H1 (cell line): ENCODE data around the gene MB. TPM values are rescaled to one million over a fixed set of nuclear protein-coding genes. Genes with fewer than 3 reads are reported as not detected.

Experiments used
- CTCF ChIA-PET: fragments of 300-600 bp; sonication (Branson Sonifier 250); formaldehyde crosslinking; loops from one replicate; lab custom pipeline; 2021; ENCODE audit not compliant: partially characterized antibody; lab: Charles Lee
- POLR2A ChIA-PET: fragments of 300-600 bp; sonication (Branson Sonifier 250); formaldehyde crosslinking; loops from one replicate; lab custom pipeline; 2021; ENCODE audit warnings: inconsistent platforms; ENCODE audit not compliant: partially characterized antibody; lab: Charles Lee
- DNase-seq, 2 experiments: peaks; one replicate each; pipeline versions ENCODE4 v3.0.0 to v3.0.0-alpha.2; 2010 to 2022; ENCODE audit warnings: low spot score in 2 of 2, low read depth in 1 of 2, mixed read lengths in 1 of 2
- FAIRE-seq: peaks from 2 replicates; lab custom pipeline; 2011; peaks lifted over from hg19 to GRCh38; lab: Jason Lieb, UNC
- H2AFZ ChIP-seq: 2 replicates; pipeline ENCODE4 v1.8.1; 2012; ENCODE audit warnings: low read length, inconsistent platforms
- H2AK5ac ChIP-seq: 2 replicates; pipeline ENCODE4 v1.6.1; 2013; ENCODE audit warnings: low read depth, low read length
- H2BK120ac ChIP-seq: replicated peaks from 2 replicates; pipeline ENCODE3; 2013; ENCODE audit warnings: low read depth, low read length, inconsistent platforms
- H2BK12ac ChIP-seq: 2 replicates; pipeline ENCODE4 v1.6.1; 2013; ENCODE audit warnings: low read depth, low read length
- H2BK15ac ChIP-seq: 2 replicates; pipeline ENCODE4 v1.6.1; 2013; ENCODE audit warnings: low read length
- H2BK20ac ChIP-seq: 2 replicates; pipeline ENCODE4 v1.6.1; 2013; ENCODE audit warnings: low read length
- H2BK5ac ChIP-seq: 2 replicates; pipeline ENCODE4 v1.6.1; 2013; ENCODE audit warnings: low read depth, low read length
- H3K14ac ChIP-seq: 2 replicates; pipeline ENCODE4 v1.6.1; 2013; ENCODE audit warnings: inconsistent platforms; ENCODE audit not compliant: insufficient read length
- H3K18ac ChIP-seq: 2 replicates; pipeline ENCODE4 v1.6.1; 2013; ENCODE audit warnings: low read length; ENCODE audit errors: extremely low read depth
- H3K23ac ChIP-seq: 2 replicates; pipeline ENCODE4 v1.6.1; 2013; ENCODE audit warnings: inconsistent platforms; ENCODE audit not compliant: insufficient read length
- H3K23me2 ChIP-seq: 2 replicates; pipeline ENCODE4 v1.6.1; 2013; ENCODE audit warnings: low read depth, low read length
- H3K27ac ChIP-seq: 2 replicates; pipeline ENCODE4 v1.6.1; 2011; ENCODE audit warnings: low read depth, low read length, inconsistent platforms
- H3K27me3 ChIP-seq, 4 experiments: replicated peaks in 1 of 4; 1 replicate in 1 of 4; 2 replicates in 3 of 4; pipeline versions ENCODE4 v1.6.1 to v1.8.1; 2011 to 2013; ENCODE audit warnings: low read length in 3 of 4, mild to moderate bottlenecking in 3 of 4, inconsistent platforms in 2 of 4, mixed read lengths in 2 of 4, moderate library complexity in 1 of 4; ENCODE audit not compliant: control insufficient read depth in 3 of 4, insufficient read depth in 3 of 4; ENCODE audit errors: extremely low read depth in 1 of 4
- H3K36me3 ChIP-seq, 4 experiments: 2 replicates each; pipeline versions ENCODE4 v1.6.1 to v1.8.1; 2011 to 2013; ENCODE audit warnings: mild to moderate bottlenecking in 4 of 4, low read length in 3 of 4, moderate library complexity in 2 of 4, control low read depth in 1 of 4, inconsistent platforms in 1 of 4; ENCODE audit not compliant: insufficient read depth in 4 of 4, control insufficient read depth in 2 of 4
- H3K4ac ChIP-seq: replicated peaks from 2 replicates; pipeline ENCODE3; 2013; ENCODE audit warnings: low read length, low read depth, mixed read lengths, inconsistent platforms; ENCODE audit not compliant: insufficient read length
- H3K4me1 ChIP-seq, 4 experiments: replicated peaks in 1 of 4; 1 replicate in 1 of 4; 2 replicates in 3 of 4; pipeline versions ENCODE4 v1.6.1 to v1.8.1; 2011 to 2013; ENCODE audit warnings: low read length in 3 of 4, inconsistent platforms in 2 of 4, mixed read lengths in 1 of 4; ENCODE audit not compliant: insufficient read depth in 4 of 4, control insufficient read depth in 3 of 4
- H3K4me2 ChIP-seq, 2 experiments: 2 replicates each; pipeline versions ENCODE4 v1.6.1 to v1.8.1; 2011 to 2013; ENCODE audit warnings: low read depth in 2 of 2, low read length in 2 of 2, control low read depth in 1 of 2, inconsistent platforms in 1 of 2, mild to moderate bottlenecking in 1 of 2; ENCODE audit not compliant: insufficient read depth in 1 of 2
- H3K4me3 ChIP-seq, 4 experiments: fragments of 200-600, 300-600 bp in 1 of 4; sonication (generic), shearing (Covaris generic), sonication (Bioruptor Twin) in 1 of 4; 2 replicates each; pipeline versions ENCODE4 v1.5.1 to v1.8.1; 2011 to 2016; ENCODE audit warnings: low read length in 4 of 4, low read depth in 3 of 4, control low read depth in 2 of 4, inconsistent platforms in 2 of 4, mild to moderate bottlenecking in 2 of 4, mixed read lengths in 1 of 4, moderate library complexity in 1 of 4; ENCODE audit not compliant: insufficient read depth in 2 of 4; ENCODE audit errors: extremely low read depth in 1 of 4
- H3K56ac ChIP-seq: replicated peaks from 2 replicates; pipeline ENCODE3; 2013; ENCODE audit warnings: low read depth, mild to moderate bottlenecking, mixed read lengths, low read length, inconsistent platforms; ENCODE audit not compliant: insufficient read length
- H3K79me1 ChIP-seq: 2 replicates; pipeline ENCODE4 v1.6.1; 2013; ENCODE audit warnings: low read depth, low read length, control low read depth
- H3K79me2 ChIP-seq, 2 experiments: 2 replicates each; pipeline versions ENCODE4 v1.6.1 to v1.8.1; 2012 to 2013; ENCODE audit warnings: low read length in 2 of 2, mild to moderate bottlenecking in 2 of 2, inconsistent platforms in 1 of 2; ENCODE audit not compliant: insufficient read depth in 2 of 2, control insufficient read depth in 1 of 2
- H3K9ac ChIP-seq, 4 experiments: replicated peaks in 1 of 4; 1 replicate in 1 of 4; 2 replicates in 3 of 4; pipeline versions ENCODE4 v1.6.1 to v1.8.1; 2011 to 2013; ENCODE audit warnings: low read depth in 3 of 4, low read length in 3 of 4, control low read depth in 2 of 4, mild to moderate bottlenecking in 2 of 4, moderate library complexity in 2 of 4, inconsistent platforms in 1 of 4; ENCODE audit errors: extremely low read depth in 1 of 4
- H3K9me3 ChIP-seq, 2 experiments: 2 replicates each; pipeline versions ENCODE4 v1.6.1 to v1.8.1; 2012 to 2013; ENCODE audit warnings: mild to moderate bottlenecking in 2 of 2, moderate library complexity in 2 of 2, control low read depth in 1 of 2, inconsistent platforms in 1 of 2, low read depth in 1 of 2, low read length in 1 of 2, mixed read lengths in 1 of 2; ENCODE audit not compliant: insufficient read depth in 2 of 2
- H4K20me1 ChIP-seq, 2 experiments: replicated peaks in 1 of 2; 2 replicates each; pipeline versions ENCODE3 to v1.8.1; 2011 to 2013; ENCODE audit warnings: inconsistent platforms in 2 of 2, low read length in 2 of 2, mild to moderate bottlenecking in 1 of 2; ENCODE audit not compliant: insufficient read depth in 2 of 2, control insufficient read depth in 1 of 2
- H4K5ac ChIP-seq: 2 replicates; pipeline ENCODE4 v1.6.1; 2013; ENCODE audit warnings: low read length, low read depth, mixed read lengths, inconsistent platforms; ENCODE audit not compliant: insufficient read length
- H4K8ac ChIP-seq: 2 replicates; pipeline ENCODE4 v1.8.0; 2013; ENCODE audit warnings: mild to moderate bottlenecking, moderate library complexity, low read length, inconsistent platforms; ENCODE audit not compliant: insufficient read depth; ENCODE audit errors: extremely low read depth
- H4K91ac ChIP-seq: replicated peaks from 2 replicates; pipeline ENCODE3; 2013; ENCODE audit warnings: low read length, mixed read lengths, inconsistent platforms; ENCODE audit not compliant: insufficient read length
- BRCA1 ChIP-seq: IDR thresholded peaks from 2 replicates; pipeline ENCODE4 v1.6.1; 2012; ENCODE audit warnings: low read depth, low read length, improper control_type of control experiment
- EP300 ChIP-seq, 2 experiments: IDR thresholded peaks; 1 replicate in 1 of 2; 2 replicates in 1 of 2; pipeline ENCODE4 v1.6.1; 2011 to 2012; ENCODE audit warnings: low read depth in 2 of 2, low read length in 2 of 2, mild to moderate bottlenecking in 2 of 2, borderline replicate concordance in 1 of 2, inconsistent platforms in 1 of 2, moderate library complexity in 1 of 2
- NANOG ChIP-seq: IDR thresholded peaks from 2 replicates; pipeline ENCODE4 v1.6.1; 2011; ENCODE audit warnings: low read length, low read depth, mild to moderate bottlenecking, inconsistent platforms; ENCODE audit not compliant: insufficient read depth, poor library complexity, severe bottlenecking
- NRF1 ChIP-seq: IDR thresholded peaks from 2 replicates; pipeline ENCODE4 v1.6.1; 2011; ENCODE audit warnings: mild to moderate bottlenecking, low read depth, low read length, improper control_type of control experiment
- RFX5 ChIP-seq: IDR thresholded peaks from 2 replicates; pipeline ENCODE4 v1.6.1; 2011; ENCODE audit warnings: low read depth, low read length, improper control_type of control experiment, borderline replicate concordance
- SIRT6 ChIP-seq: IDR thresholded peaks from one replicate; pipeline ENCODE4 v1.7.1; 2012; ENCODE audit warnings: low read length, inconsistent platforms
- SIX5 ChIP-seq: IDR thresholded peaks from 2 replicates; pipeline ENCODE4 v1.6.1; 2011; ENCODE audit warnings: mild to moderate bottlenecking, low read depth, low read length
- SP4 ChIP-seq: IDR thresholded peaks from 2 replicates; pipeline ENCODE4 v1.6.1; 2012; ENCODE audit warnings: low read length, inconsistent platforms
- TAF1 ChIP-seq: IDR thresholded peaks from 2 replicates; pipeline ENCODE4 v1.6.1; 2011; ENCODE audit warnings: mild to moderate bottlenecking, low read depth, low read length
- TBP ChIP-seq: IDR thresholded peaks from 2 replicates; pipeline ENCODE4 v1.6.1; 2011; ENCODE audit warnings: low read depth, low read length, improper control_type of control experiment
- USF2 ChIP-seq: IDR thresholded peaks from 2 replicates; pipeline ENCODE4 v1.6.1; 2011; ENCODE audit warnings: low read length, improper control_type of control experiment
- YY1 ChIP-seq: IDR thresholded peaks from 2 replicates; pipeline ENCODE4 v1.6.1; 2011; ENCODE audit warnings: low read depth, mild to moderate bottlenecking, low read length
- WGBS, 2 experiments: shearing (Covaris generic) in 1 of 2; methylation state at CpG; one replicate each; pipeline versions ENCODE4 v1.1.6 to v1.1.7; 2013 to 2015; ENCODE audit warnings: low lambda C conversion rate in 2 of 2, mixed read lengths in 2 of 2, inconsistent platforms in 1 of 2, low coverage in 1 of 2, missing lambda C conversion rate in 1 of 2; ENCODE audit not compliant: insufficient replicate concordance in 2 of 2, insufficient coverage in 1 of 2, insufficient read length in 1 of 2; ENCODE audit errors: extremely low coverage in 1 of 2, missing lambda C conversion rate in 1 of 2; 5-methylcytosine and 5-hydroxymethylcytosine counted together
- polyA plus RNA-seq, 7 experiments: library from polyadenylated mRNA; depleted of rRNA in 3 of 7; stranded (reverse) in 5 of 7; unstranded in 2 of 7; fragments of >200 nt in 5 of 7; fragments of 200-250 nt in 2 of 7; gene quantifications; 1 replicate in 5 of 7; 2 replicates in 1 of 7; 4 replicates in 1 of 7; pipeline versions ENCODE4 v1.2.1 to v1.2.3, GENCODE V29; 2011 to 2013; ENCODE audit warnings: missing spikeins in 2 of 7, mixed read lengths in 2 of 7
- total RNA-seq: library from RNA; stranded (reverse); fragmentation: NEBNext Ultra II Directional; extraction: Animal tissue kit (Norgen Biotek cat#: 25700); gene quantifications from 2 replicates; pipeline ENCODE4 v1.2.1, GENCODE V29; 2021

Gene MB
- total and polyA plus RNA-seq, 2 of the 8 experiments (the other 6 are each of a cell fraction or from before 2014, with no cell fraction given) = 1.5 TPM; not detected in 1

GRCh38 chr22:35620624-35621251 is 3.6 kb upstream of the MB start:
- Histone ChIP-seq H3K27me3 (no peaks in the 10 kb centered on the region; a peak in 1 of 7 replicates), H3K79me1 (no peaks in the 10 kb centered on the region), H3K79me2 (no peaks in the 10 kb centered on the region), H2BK12ac (0 out of 2 replicates have a peak overlapping the region, but pooled peaks have one; percentile 6), H3K14ac (no peak overlapping the region), H3K23me2 (peaks cover 7% of the 10 kb centered on the region; the same call in 1 of the 2 replicates), H3K9me3 (no peaks in the 10 kb centered on the region), H4K20me1 (no peaks in the 10 kb centered on the region), H3K9ac (no peak overlapping the region), H2BK20ac (no peak overlapping the region), H2AFZ (no peak overlapping the region), H3K4me1 (peaks cover 0 to 16% (median 10%) of the 10 kb centered on the region in 4 experiments; a peak in 4 of 7 replicates), H2BK120ac (no peak overlapping the region), H3K4me2 (no peak overlapping the region), H2BK5ac (no peak overlapping the region), H2AK5ac (no peak overlapping the region), H3K36me3 (no peaks in the 10 kb centered on the region), H3K4me3 (no peak overlapping the region), H3K56ac (no peak overlapping the region), H4K5ac (no peak overlapping the region), H4K8ac (no peak overlapping the region; the same call in 1 of the 2 replicates), H3K4ac (no peak overlapping the region), H3K23ac (no peak overlapping the region), H2BK15ac (no peak overlapping the region), H4K91ac (no peak overlapping the region), H3K18ac (no peak overlapping the region), H3K27ac (no peak overlapping the region)
- no peak for FAIRE-seq
- DNase-seq = no peak
- CTCF ChIA-PET = interaction anchor here (0.6 to 3.3 kb wide), 20 partner anchors 7 to 514 kb away, joined by 3 to 11 read pairs (median 4); no protein-coding TSS in a partner anchor
- 88% methylated on average over 15 of the region's 15 CpGs; no CpG with 5 or more reads in 1 of the 2 experiments for WGBS, 2 experiments
- POLR2A ChIA-PET = no interaction called here
- TF ChIP-seq EP300 (IDR thresholded peaks at IDR 0.05; ENCODE audit: borderline replicate concordance in 1 of 2, low read depth in 2 of 2, low read length in 2 of 2) (no peak), BRCA1 (no peak), SP4 (no peak), SIRT6 (no peak), SIX5 (no peak), RFX5 (no peak), TBP (no peak), USF2 (no peak), YY1 (no peak), NANOG (no peak), TAF1 (no peak), NRF1 (no peak)
